ENCODE data around the gene CDH2.

GRCh38 chr18:28158083-28158581 lies 18.8 kb downstream of the CDH2 start:
- TF ChIP-seq POLR2A (IDR thresholded peaks at IDR 0.05) (no peak), EP300 (IDR thresholded peaks at IDR 0.05; ENCODE audit: low read depth) (no peak), POLR2AphosphoS5 (IDR thresholded peaks at IDR 0.05) (no peak)
- TF ChIP-seq, protein P1, sequence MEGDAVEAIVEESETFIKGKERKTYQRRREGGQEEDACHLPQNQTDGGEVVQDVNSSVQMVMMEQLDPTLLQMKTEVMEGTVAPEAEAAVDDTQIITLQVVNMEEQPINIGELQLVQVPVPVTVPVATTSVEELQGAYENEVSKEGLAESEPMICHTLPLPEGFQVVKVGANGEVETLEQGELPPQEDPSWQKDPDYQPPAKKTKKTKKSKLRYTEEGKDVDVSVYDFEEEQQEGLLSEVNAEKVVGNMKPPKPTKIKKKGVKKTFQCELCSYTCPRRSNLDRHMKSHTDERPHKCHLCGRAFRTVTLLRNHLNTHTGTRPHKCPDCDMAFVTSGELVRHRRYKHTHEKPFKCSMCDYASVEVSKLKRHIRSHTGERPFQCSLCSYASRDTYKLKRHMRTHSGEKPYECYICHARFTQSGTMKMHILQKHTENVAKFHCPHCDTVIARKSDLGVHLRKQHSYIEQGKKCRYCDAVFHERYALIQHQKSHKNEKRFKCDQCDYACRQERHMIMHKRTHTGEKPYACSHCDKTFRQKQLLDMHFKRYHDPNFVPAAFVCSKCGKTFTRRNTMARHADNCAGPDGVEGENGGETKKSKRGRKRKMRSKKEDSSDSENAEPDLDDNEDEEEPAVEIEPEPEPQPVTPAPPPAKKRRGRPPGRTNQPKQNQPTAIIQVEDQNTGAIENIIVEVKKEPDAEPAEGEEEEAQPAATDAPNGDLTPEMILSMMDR (IDR thresholded peaks at IDR 0.05) = no peak

Measured in transverse colon (tissue), 4 donors.